ENCODE measurements around the gene COL4A6.

The COL4A6 gene

GRCh38 chrX:108216919-108217571 lies 221.2 kb downstream of the COL4A6 start:
- DNase-seq (ENCODE audit: low read depth): no peak

GRCh38 chrX:108216405-108216804 lies 221.8 kb downstream of the COL4A6 start:
- no peak for DNase-seq (ENCODE audit: low read depth)

GRCh38 chrX:108211301-108211700 lies 226.9 kb downstream of the COL4A6 start:
- DNase-seq (ENCODE audit: low read depth): no peak

- DNase-seq (ENCODE audit: low read depth): no peak
These were observed 229.1 kb downstream of the COL4A6 start for GRCh38 chrX:108209006-108209554.

GRCh38 chrX:108203540-108203939 lies 234.7 kb downstream of the COL4A6 start:
- DNase-seq (ENCODE audit: low read depth): no peak

- DNase-seq (ENCODE audit: low read depth): no peak
These were observed 238.5 kb downstream of the COL4A6 start for GRCh38 chrX:108199691-108200090.

GRCh38 chrX:108199041-108199440 lies 239.2 kb downstream of the COL4A6 start:
- DNase-seq (ENCODE audit: low read depth): no peak

GRCh38 chrX:108198420-108198819 lies 239.8 kb downstream of the COL4A6 start:
- no peak for DNase-seq (ENCODE audit: low read depth)

GRCh38 chrX:108186811-108187210 lies 251.4 kb downstream of the COL4A6 start:
- no peak for DNase-seq (ENCODE audit: low read depth)

GRCh38 chrX:108178143-108178498 lies 260.1 kb downstream of the COL4A6 start:
- DNase-seq (ENCODE audit: low read depth): no peak

GRCh38 chrX:108177351-108178142 lies 260.7 kb downstream of the COL4A6 start:
- no peak for DNase-seq (ENCODE audit: low read depth)

- no peak for DNase-seq (ENCODE audit: low read depth)
These were observed 264.3 kb downstream of the COL4A6 start for GRCh38 chrX:108173874-108174273.

- no peak for DNase-seq (ENCODE audit: low read depth)
These were observed 266.6 kb downstream of the COL4A6 start for GRCh38 chrX:108171671-108172070.

GRCh38 chrX:108169768-108170167 lies 268.5 kb downstream of the COL4A6 start:
- DNase-seq (ENCODE audit: low read depth): no peak

GRCh38 chrX:108168961-108169740 lies 269.1 kb downstream of the COL4A6 start:
- no peak for DNase-seq (ENCODE audit: low read depth)

GRCh38 chrX:108167211-108167872 lies 270.9 kb downstream of the COL4A6 start:
- no peak for DNase-seq (ENCODE audit: low read depth)

- no peak for DNase-seq (ENCODE audit: low read depth)
These were observed 272.7 kb downstream of the COL4A6 start for GRCh38 chrX:108165383-108166111.

- no peak for DNase-seq (ENCODE audit: low read depth)
These were observed 274.7 kb downstream of the COL4A6 start for GRCh38 chrX:108163333-108164082.

GRCh38 chrX:108162265-108162664 lies 276.0 kb downstream of the COL4A6 start:
- DNase-seq (ENCODE audit: low read depth): no peak

- DNase-seq (ENCODE audit: low read depth): no peak
These were observed 277.9 kb downstream of the COL4A6 start for GRCh38 chrX:108160309-108160708.

Measured in activated T-cell treated with anti-CD3 and anti-CD28 coated beads for 48 hours (primary cell).